Adrenal gland (tissue), 5 donors: ENCODE measurements around the gene NR2E1.

Experiments used
- POLR2A ChIP-seq, 2 donors: fragments of 450-650 bp; IDR thresholded peaks; one replicate each; pipeline ENCODE4 v1.6.1; 2017; ENCODE audit warnings: antibody characterized with exemption in 2 of 2, mild to moderate bottlenecking in 2 of 2, moderate library complexity in 1 of 2
- TF ChIP-seq, protein P1 (sequence below), 6 experiments: fragments of 450-650 bp in 4 of 6; fragments of 200-600 bp in 2 of 6; sonication (generic) in 1 of 6; IDR thresholded peaks; 1 replicate in 5 of 6; 2 replicates in 1 of 6; pipeline versions ENCODE4 v1.5.1 to v1.8.0; 2016 to 2021; ENCODE audit warnings: antibody characterized with exemption in 6 of 6, mild to moderate bottlenecking in 2 of 6, moderate library complexity in 1 of 6
- donor health status: DM: no; HTN: no; CAD: no.

DNA sequence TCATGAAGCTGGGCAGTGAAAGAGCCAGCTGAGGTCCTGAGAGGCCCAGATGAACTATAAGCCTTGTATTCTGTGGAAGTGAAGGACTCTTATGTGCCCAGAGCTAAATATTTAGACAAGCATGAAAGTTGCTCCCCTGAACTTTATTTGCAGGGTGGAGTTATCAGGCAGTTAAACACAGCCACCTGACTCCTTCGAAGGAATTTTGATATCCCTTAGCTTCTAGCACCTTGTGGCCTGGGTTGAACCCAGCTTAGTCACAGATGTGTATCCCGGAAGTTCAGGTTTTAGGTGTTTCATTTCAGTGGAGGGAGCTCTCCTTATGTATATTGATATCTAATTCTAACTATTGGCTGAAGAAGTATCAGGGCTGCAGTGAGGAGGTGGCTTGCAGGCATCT lies 20.4 kb downstream of the NR2E1 start:
- TF ChIP-seq POLR2A (IDR thresholded peaks at IDR 0.05) = no peak
- TF ChIP-seq, protein P1, sequence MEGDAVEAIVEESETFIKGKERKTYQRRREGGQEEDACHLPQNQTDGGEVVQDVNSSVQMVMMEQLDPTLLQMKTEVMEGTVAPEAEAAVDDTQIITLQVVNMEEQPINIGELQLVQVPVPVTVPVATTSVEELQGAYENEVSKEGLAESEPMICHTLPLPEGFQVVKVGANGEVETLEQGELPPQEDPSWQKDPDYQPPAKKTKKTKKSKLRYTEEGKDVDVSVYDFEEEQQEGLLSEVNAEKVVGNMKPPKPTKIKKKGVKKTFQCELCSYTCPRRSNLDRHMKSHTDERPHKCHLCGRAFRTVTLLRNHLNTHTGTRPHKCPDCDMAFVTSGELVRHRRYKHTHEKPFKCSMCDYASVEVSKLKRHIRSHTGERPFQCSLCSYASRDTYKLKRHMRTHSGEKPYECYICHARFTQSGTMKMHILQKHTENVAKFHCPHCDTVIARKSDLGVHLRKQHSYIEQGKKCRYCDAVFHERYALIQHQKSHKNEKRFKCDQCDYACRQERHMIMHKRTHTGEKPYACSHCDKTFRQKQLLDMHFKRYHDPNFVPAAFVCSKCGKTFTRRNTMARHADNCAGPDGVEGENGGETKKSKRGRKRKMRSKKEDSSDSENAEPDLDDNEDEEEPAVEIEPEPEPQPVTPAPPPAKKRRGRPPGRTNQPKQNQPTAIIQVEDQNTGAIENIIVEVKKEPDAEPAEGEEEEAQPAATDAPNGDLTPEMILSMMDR (IDR thresholded peaks at IDR 0.05) = no peak
